Measurements from ENCODE around the gene SWAP70.

Gene SWAP70

GRCh38 chr11:9651481-9651880, 12.4 kb upstream of the SWAP70 start:
- no peak overlapping the region for H3K4me3 ChIP-seq (ENCODE audit: extremely low read depth, insufficient read depth, low read length, poor library complexity, severe bottlenecking)
- peaks cover 8% of the 10 kb centered on the region for H3K9me3 ChIP-seq (ENCODE audit: control insufficient read depth, low read length)
- peak overlapping the region; percentile 70 for H3K27ac ChIP-seq (ENCODE audit: low read depth, low read length, severe bottlenecking)
- 85 to 90% methylated on average over 6 to 7 of the region's 7 CpGs for WGBS, 2 experiments (ENCODE audit: insufficient coverage in 2 of 2)
- H3K36me3 ChIP-seq (ENCODE audit: control insufficient read depth, insufficient read depth, low read length), result no peaks in the 10 kb centered on the region
- H3K4me1 ChIP-seq (ENCODE audit: control insufficient read depth, insufficient read depth, low read length, poor library complexity, severe bottlenecking), result peaks cover 17% of the 10 kb centered on the region

GRCh38 chr11:9651899-9652748, 11.8 kb upstream of the SWAP70 start:
- peak overlapping the region; percentile 70 for H3K27ac ChIP-seq (ENCODE audit: low read depth, low read length, severe bottlenecking)

GRCh38 chr11:9653871-9654270, 10.0 kb upstream of the SWAP70 start:
- 92 to 100% methylated on average over 1 to 2 of the region's 2 CpGs for WGBS, 2 experiments (ENCODE audit: insufficient coverage in 2 of 2)
- Histone ChIP-seq H3K36me3 (ENCODE audit: control insufficient read depth, insufficient read depth, low read length) (no peaks in the 10 kb centered on the region), H3K9me3 (ENCODE audit: control insufficient read depth, low read length) (peaks cover 4% of the 10 kb centered on the region), H3K27ac (ENCODE audit: low read depth, low read length, severe bottlenecking) (no peak overlapping the region), H3K4me1 (ENCODE audit: control insufficient read depth, insufficient read depth, low read length, poor library complexity, severe bottlenecking) (peaks cover 17% of the 10 kb centered on the region), H3K4me3 (ENCODE audit: extremely low read depth, insufficient read depth, low read length, poor library complexity, severe bottlenecking) (no peak overlapping the region)

More at GRCh38 chr11:9651899-9652748, 11.8 kb upstream of the SWAP70 start:
- peaks cover 8% of the 10 kb centered on the region for H3K9me3 ChIP-seq (ENCODE audit: control insufficient read depth, low read length)
- no peak overlapping the region for H3K4me3 ChIP-seq (ENCODE audit: extremely low read depth, insufficient read depth, low read length, poor library complexity, severe bottlenecking)
- H3K4me1 ChIP-seq (ENCODE audit: control insufficient read depth, insufficient read depth, low read length, poor library complexity, severe bottlenecking), result peaks cover 17% of the 10 kb centered on the region
- H3K36me3 ChIP-seq (ENCODE audit: control insufficient read depth, insufficient read depth, low read length), result no peaks in the 10 kb centered on the region

GRCh38 chr11:9656864-9657263, 7.0 kb upstream of the SWAP70 start:
- Histone ChIP-seq H3K4me1 (ENCODE audit: control insufficient read depth, insufficient read depth, low read length, poor library complexity, severe bottlenecking) (peaks cover 13% of the 10 kb centered on the region), H3K4me3 (ENCODE audit: extremely low read depth, insufficient read depth, low read length, poor library complexity, severe bottlenecking) (no peak overlapping the region), H3K9me3 (ENCODE audit: control insufficient read depth, low read length) (peaks cover 4% of the 10 kb centered on the region), H3K27ac (ENCODE audit: low read depth, low read length, severe bottlenecking) (no peak overlapping the region), H3K36me3 (ENCODE audit: control insufficient read depth, insufficient read depth, low read length) (no peaks in the 10 kb centered on the region)

DNA sequence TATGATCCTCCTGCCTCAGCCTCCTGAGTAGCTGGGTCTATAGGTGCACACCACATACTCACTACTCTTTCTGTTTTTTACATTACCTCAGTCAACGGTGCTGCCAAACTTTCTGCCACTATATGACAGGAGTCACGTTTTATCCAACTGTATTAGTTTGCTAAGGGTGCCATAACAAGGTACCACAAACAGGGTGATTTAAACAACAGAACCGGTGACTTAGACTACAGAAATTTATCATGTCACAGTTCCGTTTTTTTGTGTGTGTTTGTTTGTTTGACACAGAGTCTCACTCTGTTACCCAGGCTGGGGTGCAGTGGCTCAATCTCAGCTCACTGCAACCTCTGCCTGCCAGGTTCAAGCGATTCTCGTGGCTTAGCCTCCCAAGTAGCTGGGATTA, 6.3 kb upstream of the SWAP70 start:
- H3K36me3 ChIP-seq (ENCODE audit: control insufficient read depth, insufficient read depth, low read length), result no peaks in the 10 kb centered on the region
- 78 to 92% methylated on average over 3 to 5 of the region's 6 CpGs for whole genome bisulfite sequencing, 2 experiments (ENCODE audit: insufficient coverage in 2 of 2)
- H3K9me3 ChIP-seq (ENCODE audit: control insufficient read depth, low read length), result peaks cover 4% of the 10 kb centered on the region
- H3K4me3 ChIP-seq (ENCODE audit: extremely low read depth, insufficient read depth, low read length, poor library complexity, severe bottlenecking), result no peak overlapping the region
- H3K4me1 ChIP-seq (ENCODE audit: control insufficient read depth, insufficient read depth, low read length, poor library complexity, severe bottlenecking), result peaks cover 7% of the 10 kb centered on the region
- no peak overlapping the region for H3K27ac ChIP-seq (ENCODE audit: low read depth, low read length, severe bottlenecking)

DNA sequence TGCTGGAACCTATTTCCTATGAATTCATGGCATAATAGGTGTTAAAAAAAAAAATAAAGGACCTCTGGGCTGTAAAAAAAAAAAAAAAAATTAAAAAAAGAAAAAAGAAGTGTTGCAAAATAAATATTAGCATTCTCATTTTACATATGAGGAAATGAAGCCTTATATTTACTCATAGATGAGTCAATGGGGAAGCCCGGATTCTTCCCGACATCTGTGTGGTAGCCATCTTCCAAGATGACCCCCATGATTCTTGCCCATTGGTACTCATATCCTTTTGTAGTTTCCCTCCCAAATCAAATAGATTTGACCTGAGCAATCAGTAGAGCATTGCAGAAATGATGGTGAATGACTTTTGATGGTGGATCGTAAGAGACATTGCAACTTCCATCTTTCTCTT, 3.0 kb upstream of the SWAP70 start:
- Histone ChIP-seq H3K9me3 (ENCODE audit: control insufficient read depth, low read length) (peaks cover 5% of the 10 kb centered on the region), H3K36me3 (ENCODE audit: control insufficient read depth, insufficient read depth, low read length) (peaks cover 2% of the 10 kb centered on the region), H3K27ac (ENCODE audit: low read depth, low read length, severe bottlenecking) (no peak overlapping the region), H3K4me1 (ENCODE audit: control insufficient read depth, insufficient read depth, low read length, poor library complexity, severe bottlenecking) (no peaks in the 10 kb centered on the region), H3K4me3 (ENCODE audit: extremely low read depth, insufficient read depth, low read length, poor library complexity, severe bottlenecking) (no peak overlapping the region)
- WGBS, 2 experiments (ENCODE audit: insufficient coverage in 2 of 2), result 83% methylated on average over 1 of the region's 3 CpGs; no CpG with 5 or more reads in 1 of the 2 experiments

DNA sequence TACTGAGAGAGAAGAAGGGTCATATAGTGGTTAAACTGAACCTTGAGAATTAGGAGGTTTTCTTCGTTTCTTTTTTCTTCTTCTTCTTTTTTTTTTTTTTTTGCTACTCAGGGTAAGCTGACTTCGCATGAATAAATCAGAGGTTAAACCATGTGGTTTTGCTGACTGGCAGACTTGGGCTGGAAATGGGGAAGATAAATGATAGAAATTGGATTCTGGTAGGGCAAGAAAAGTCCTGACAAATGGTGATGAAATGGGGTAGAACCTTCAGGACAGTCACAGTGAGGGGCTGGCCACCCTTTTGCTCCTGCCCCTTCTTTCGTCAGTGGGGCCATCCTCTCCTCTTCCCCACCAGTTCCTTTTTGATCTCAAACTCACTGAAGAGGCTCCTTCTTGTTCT, 1.6 kb upstream of the SWAP70 start:
- Histone ChIP-seq H3K9me3 (ENCODE audit: control insufficient read depth, low read length) (peaks cover 8% of the 10 kb centered on the region), H3K4me3 (ENCODE audit: extremely low read depth, insufficient read depth, low read length, poor library complexity, severe bottlenecking) (no peak overlapping the region), H3K27ac (ENCODE audit: low read depth, low read length, severe bottlenecking) (no peak overlapping the region), H3K4me1 (ENCODE audit: control insufficient read depth, insufficient read depth, low read length, poor library complexity, severe bottlenecking) (no peaks in the 10 kb centered on the region), H3K36me3 (ENCODE audit: control insufficient read depth, insufficient read depth, low read length) (peaks cover 15% of the 10 kb centered on the region)
- WGBS, 2 experiments (ENCODE audit: insufficient coverage in 2 of 2), result 100% methylated on average over 1 of the region's 3 CpGs

DNA sequence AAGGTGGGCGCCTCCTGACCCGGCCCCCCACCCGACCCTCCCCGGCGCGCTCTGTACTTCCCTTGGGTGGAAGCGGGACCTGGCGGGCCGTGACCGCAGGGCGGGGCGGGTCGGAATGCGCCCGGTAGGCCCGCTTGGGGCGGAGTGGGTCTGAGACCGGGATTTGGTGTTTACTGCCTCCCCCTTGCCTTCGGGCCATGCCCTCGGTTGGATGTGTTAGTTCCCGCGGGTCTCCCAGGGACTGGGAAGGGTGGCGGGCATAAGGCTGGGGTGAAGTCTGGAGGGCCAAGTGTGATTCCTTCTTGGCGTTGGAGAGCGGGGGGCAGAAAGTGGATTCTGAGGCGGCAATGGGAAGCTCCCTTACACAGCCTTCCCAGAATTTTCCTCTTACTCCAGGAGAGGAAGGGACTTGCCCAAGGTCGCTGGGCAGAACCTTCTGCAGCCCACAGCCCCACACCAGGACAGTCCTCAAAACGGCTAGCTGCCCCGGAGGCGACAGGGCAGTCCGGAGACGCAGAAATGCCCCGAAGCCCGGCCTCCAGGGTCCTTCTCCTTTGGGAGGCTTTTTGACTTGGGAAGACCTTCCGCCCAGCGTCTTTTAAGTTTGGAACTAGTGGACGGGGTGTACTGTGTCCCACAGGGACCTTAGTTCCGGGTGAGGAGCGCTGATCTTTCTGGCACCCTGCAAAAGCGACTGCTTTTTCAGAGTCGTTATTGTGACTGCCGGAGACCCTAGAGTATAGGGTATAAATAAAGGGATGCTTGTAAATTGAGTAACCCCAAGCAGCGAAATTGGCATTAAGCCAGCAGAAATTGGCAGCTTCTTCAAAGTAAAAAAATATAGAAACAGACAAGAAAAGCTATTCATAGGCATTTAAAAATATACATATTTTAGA, 647 bp downstream of the SWAP70 start:
- whole genome bisulfite sequencing, 2 experiments (ENCODE audit: insufficient coverage in 2 of 2), result 0 to 1% methylated on average over 16 to 29 of the region's 43 CpGs
- H3K9me3 ChIP-seq (ENCODE audit: control insufficient read depth, low read length), result peaks cover 8% of the 10 kb centered on the region
- peaks cover 20% of the 10 kb centered on the region for H3K36me3 ChIP-seq (ENCODE audit: control insufficient read depth, insufficient read depth, low read length)
- H3K4me3 ChIP-seq (ENCODE audit: extremely low read depth, insufficient read depth, low read length, poor library complexity, severe bottlenecking), result peak overlapping the region; percentile 93
- peak overlapping the region; percentile 78 for H3K27ac ChIP-seq (ENCODE audit: low read depth, low read length, severe bottlenecking)
- no peaks in the 10 kb centered on the region for H3K4me1 ChIP-seq (ENCODE audit: control insufficient read depth, insufficient read depth, low read length, poor library complexity, severe bottlenecking)

GRCh38 chr11:9665749-9666148, 1.9 kb downstream of the SWAP70 start:
- Histone ChIP-seq H3K27ac (ENCODE audit: low read depth, low read length, severe bottlenecking) (no peak overlapping the region), H3K36me3 (ENCODE audit: control insufficient read depth, insufficient read depth, low read length) (peaks cover 20% of the 10 kb centered on the region), H3K4me1 (ENCODE audit: control insufficient read depth, insufficient read depth, low read length, poor library complexity, severe bottlenecking) (no peaks in the 10 kb centered on the region), H3K9me3 (ENCODE audit: control insufficient read depth, low read length) (peaks cover 8% of the 10 kb centered on the region), H3K4me3 (ENCODE audit: extremely low read depth, insufficient read depth, low read length, poor library complexity, severe bottlenecking) (peak overlapping the region; percentile 93)
- 100% methylated on average over 1 of the region's 2 CpGs; no CpG with 5 or more reads in 1 of the 2 experiments for WGBS, 2 experiments (ENCODE audit: insufficient coverage in 2 of 2)

DNA sequence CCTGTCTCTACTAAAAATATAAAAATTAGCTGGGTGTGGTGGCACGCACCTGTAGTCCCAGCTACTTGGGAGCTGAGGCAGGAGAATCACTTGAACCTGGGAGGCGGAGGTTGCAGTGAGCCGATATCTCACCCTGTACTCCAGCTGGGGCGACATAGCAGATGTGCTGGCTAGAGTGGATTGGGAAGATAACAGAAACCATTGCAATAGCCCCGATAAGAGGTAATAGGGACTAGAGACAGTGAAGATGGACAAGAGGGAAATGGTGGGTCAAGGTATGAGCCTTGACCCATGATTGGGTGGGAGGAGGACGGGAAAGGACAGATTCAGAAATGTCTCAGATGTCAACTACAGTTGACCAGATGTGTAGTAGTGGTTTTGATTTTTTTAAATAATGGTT, 6.1 kb downstream of the SWAP70 start:
- no peak overlapping the region for H3K27ac ChIP-seq (ENCODE audit: low read depth, low read length, severe bottlenecking)
- 95 to 100% methylated on average over 5 to 6 of the region's 6 CpGs for WGBS, 2 experiments (ENCODE audit: insufficient coverage in 2 of 2)
- H3K4me3 ChIP-seq (ENCODE audit: extremely low read depth, insufficient read depth, low read length, poor library complexity, severe bottlenecking), result no peak overlapping the region
- no peaks in the 10 kb centered on the region for H3K4me1 ChIP-seq (ENCODE audit: control insufficient read depth, insufficient read depth, low read length, poor library complexity, severe bottlenecking)
- peaks cover 8% of the 10 kb centered on the region for H3K9me3 ChIP-seq (ENCODE audit: control insufficient read depth, low read length)
- H3K36me3 ChIP-seq (ENCODE audit: control insufficient read depth, insufficient read depth, low read length), result peaks cover 32% of the 10 kb centered on the region
